ENCODE results near the gene DYSF. TPM values are rescaled to one million over a fixed set of nuclear protein-coding genes. Genes with fewer than 3 reads are reported as not detected.

DYSF gene
- total RNA-seq, 1 donor from 2014 or later: not detected

GRCh38 chr2:71702071-71702970 lies 249.0 kb downstream of the DYSF start:
- no peak for DNase-seq (ENCODE audit: low spot score)
- H3K4me1 Mint-ChIP-seq (ENCODE audit: low read depth): no peaks in the 10 kb centered on the region
- intact Hi-C loops (cut with micrococcal nuclease): no loop called here
- H3K36me3 Mint-ChIP-seq (ENCODE audit: low read depth): no peaks in the 10 kb centered on the region
- H3K9me3 Mint-ChIP-seq: no peaks in the 10 kb centered on the region
- H3K4me3 Mint-ChIP-seq (ENCODE audit: low read depth): no peak overlapping the region
- no peak overlapping the region for H3K27ac Mint-ChIP-seq
- H3K27me3 Mint-ChIP-seq (ENCODE audit: low read depth): no peaks in the 10 kb centered on the region

GRCh38 chr2:71702971-71703898 lies 249.9 kb downstream of the DYSF start:
- Mint-ChIP-seq H3K27ac (no peak overlapping the region), H3K27me3 (ENCODE audit: low read depth) (no peaks in the 10 kb centered on the region), H3K4me3 (ENCODE audit: low read depth) (no peak overlapping the region), H3K36me3 (ENCODE audit: low read depth) (no peaks in the 10 kb centered on the region), H3K9me3 (no peaks in the 10 kb centered on the region), H3K4me1 (ENCODE audit: low read depth) (no peaks in the 10 kb centered on the region)
- DNase-seq (ENCODE audit: low spot score): no peak
- intact Hi-C loops (cut with micrococcal nuclease): no loop called here

- intact Hi-C loops (cut with micrococcal nuclease): no loop called here
- H3K36me3 Mint-ChIP-seq (ENCODE audit: low read depth): no peaks in the 10 kb centered on the region
- H3K9me3 Mint-ChIP-seq: no peaks in the 10 kb centered on the region
- H3K4me1 Mint-ChIP-seq (ENCODE audit: low read depth): no peaks in the 10 kb centered on the region
- H3K27ac Mint-ChIP-seq: no peak overlapping the region
- no peaks in the 10 kb centered on the region for H3K27me3 Mint-ChIP-seq (ENCODE audit: low read depth)
- no peak overlapping the region for H3K4me3 Mint-ChIP-seq (ENCODE audit: low read depth)
- no peak for DNase-seq (ENCODE audit: low spot score)
These were observed 250.8 kb downstream of the DYSF start for GRCh38 chr2:71704131-71704561.

- intact Hi-C loops (cut with micrococcal nuclease): no loop called here
- no peak overlapping the region for H3K27ac Mint-ChIP-seq
- DNase-seq (ENCODE audit: low spot score): no peak
- no peaks in the 10 kb centered on the region for H3K36me3 Mint-ChIP-seq (ENCODE audit: low read depth)
- no peaks in the 10 kb centered on the region for H3K9me3 Mint-ChIP-seq
- no peaks in the 10 kb centered on the region for H3K4me1 Mint-ChIP-seq (ENCODE audit: low read depth)
- H3K4me3 Mint-ChIP-seq (ENCODE audit: low read depth): no peak overlapping the region
- no peaks in the 10 kb centered on the region for H3K27me3 Mint-ChIP-seq (ENCODE audit: low read depth)
These were observed 251.3 kb downstream of the DYSF start for GRCh38 chr2:71704688-71705087.

- Mint-ChIP-seq H3K4me1 (ENCODE audit: low read depth) (no peaks in the 10 kb centered on the region), H3K27ac (no peak overlapping the region), H3K27me3 (ENCODE audit: low read depth) (no peaks in the 10 kb centered on the region), H3K9me3 (no peaks in the 10 kb centered on the region), H3K36me3 (ENCODE audit: low read depth) (no peaks in the 10 kb centered on the region), H3K4me3 (ENCODE audit: low read depth) (no peak overlapping the region)
- DNase-seq (ENCODE audit: low spot score): no peak
- intact Hi-C loops (cut with micrococcal nuclease): no loop called here
These were observed 252.0 kb downstream of the DYSF start for GRCh38 chr2:71705171-71705960.

- H3K4me3 Mint-ChIP-seq (ENCODE audit: low read depth): no peak overlapping the region
- no peak overlapping the region for H3K27ac Mint-ChIP-seq
- H3K27me3 Mint-ChIP-seq (ENCODE audit: low read depth): no peaks in the 10 kb centered on the region
- intact Hi-C loops (cut with micrococcal nuclease): no loop called here
- no peaks in the 10 kb centered on the region for H3K4me1 Mint-ChIP-seq (ENCODE audit: low read depth)
- no peaks in the 10 kb centered on the region for H3K36me3 Mint-ChIP-seq (ENCODE audit: low read depth)
- DNase-seq (ENCODE audit: low spot score): no peak
- H3K9me3 Mint-ChIP-seq: no peaks in the 10 kb centered on the region
These were observed 252.8 kb downstream of the DYSF start for GRCh38 chr2:71706121-71706520.

GRCh38 chr2:71706836-71707235 lies 253.5 kb downstream of the DYSF start:
- DNase-seq (ENCODE audit: low spot score): no peak
- Mint-ChIP-seq H3K27me3 (ENCODE audit: low read depth) (no peaks in the 10 kb centered on the region), H3K4me1 (ENCODE audit: low read depth) (no peaks in the 10 kb centered on the region), H3K27ac (no peak overlapping the region), H3K4me3 (ENCODE audit: low read depth) (no peak overlapping the region), H3K36me3 (ENCODE audit: low read depth) (no peaks in the 10 kb centered on the region), H3K9me3 (no peaks in the 10 kb centered on the region)
- intact Hi-C loops (cut with micrococcal nuclease): no loop called here

GRCh38 chr2:71710367-71711132 lies 257.2 kb downstream of the DYSF start:
- no peak for DNase-seq (ENCODE audit: low spot score)
- H3K36me3 Mint-ChIP-seq (ENCODE audit: low read depth): no peaks in the 10 kb centered on the region
- no peaks in the 10 kb centered on the region for H3K27me3 Mint-ChIP-seq (ENCODE audit: low read depth)
- no peak overlapping the region for H3K27ac Mint-ChIP-seq
- no peak overlapping the region for H3K4me3 Mint-ChIP-seq (ENCODE audit: low read depth)
- intact Hi-C loops (cut with micrococcal nuclease): no loop called here
- no peaks in the 10 kb centered on the region for H3K4me1 Mint-ChIP-seq (ENCODE audit: low read depth)
- no peaks in the 10 kb centered on the region for H3K9me3 Mint-ChIP-seq

- intact Hi-C loops (cut with micrococcal nuclease): no loop called here
- Mint-ChIP-seq H3K4me3 (ENCODE audit: low read depth) (no peak overlapping the region), H3K9me3 (no peaks in the 10 kb centered on the region), H3K4me1 (ENCODE audit: low read depth) (no peaks in the 10 kb centered on the region), H3K27me3 (ENCODE audit: low read depth) (no peaks in the 10 kb centered on the region), H3K27ac (no peak overlapping the region), H3K36me3 (ENCODE audit: low read depth) (no peaks in the 10 kb centered on the region)
- no peak for DNase-seq (ENCODE audit: low spot score)
These were observed 257.9 kb downstream of the DYSF start for GRCh38 chr2:71711133-71711855.

GRCh38 chr2:71712158-71712818 lies 258.9 kb downstream of the DYSF start:
- Mint-ChIP-seq H3K4me3 (ENCODE audit: low read depth) (no peak overlapping the region), H3K27me3 (ENCODE audit: low read depth) (no peaks in the 10 kb centered on the region), H3K9me3 (no peaks in the 10 kb centered on the region), H3K4me1 (ENCODE audit: low read depth) (no peaks in the 10 kb centered on the region), H3K27ac (no peak overlapping the region), H3K36me3 (ENCODE audit: low read depth) (no peaks in the 10 kb centered on the region)
- DNase-seq (ENCODE audit: low spot score): no peak
- intact Hi-C loops (cut with micrococcal nuclease): no loop called here
